Activated CD4-positive, CD25-positive, alpha-beta regulatory T cell (primary cell): Measurements from ENCODE around the gene CARS1.

Experiments
- DNase-seq, 4 experiments: peaks; one replicate each; lab custom pipeline; 2025; lab: John Stamatoyannopoulos, UW

CARS1 gene

GRCh38 chr11:3008746-3009336 lies 48.4 kb downstream of the CARS1 start:
- no peak for DNase-seq

GRCh38 chr11:3007404-3008010 lies 49.7 kb downstream of the CARS1 start:
- no peak for DNase-seq

- no peak for DNase-seq
Measured at GRCh38 chr11:3006505-3007260, 50.5 kb downstream of the CARS1 start.

GRCh38 chr11:3004481-3004880 lies 52.7 kb downstream of the CARS1 start:
- DNase-seq: no peak

- no peak for DNase-seq
Measured at GRCh38 chr11:3003396-3004231, 53.6 kb downstream of the CARS1 start.

- no peak for DNase-seq
Measured at GRCh38 chr11:3002871-3003270, 54.4 kb downstream of the CARS1 start.

GRCh38 chr11:3002351-3002861 lies 54.8 kb downstream of the CARS1 start:
- DNase-seq: no peak

GRCh38 chr11:3001496-3001895 lies 55.7 kb downstream of the CARS1 start:
- no peak for DNase-seq

GRCh38 chr11:3000032-3000961 lies 56.9 kb downstream of the CARS1 start:
- DNase-seq: no peak

- DNase-seq: no peak
Measured at GRCh38 chr11:2999464-2999998, 57.7 kb downstream of the CARS1 start.

GRCh38 chr11:2998073-2998850 lies 59.0 kb downstream of the CARS1 start:
- DNase-seq: no peak

GRCh38 chr11:2997406-2997805 lies 59.8 kb downstream of the CARS1 start:
- no peak for DNase-seq

GRCh38 chr11:2996976-2997375 lies 60.2 kb downstream of the CARS1 start:
- no peak for DNase-seq

- no peak for DNase-seq
Measured at GRCh38 chr11:2995893-2996554, 61.2 kb downstream of the CARS1 start.

- no peak for DNase-seq
Measured at GRCh38 chr11:2995031-2995561, 62.1 kb downstream of the CARS1 start.

- no peak for DNase-seq
Measured at GRCh38 chr11:2994336-2994730, 62.9 kb downstream of the CARS1 start.

GRCh38 chr11:2992997-2993325 lies 64.3 kb downstream of the CARS1 start:
- no peak for DNase-seq

GRCh38 chr11:2992234-2992996 lies 64.8 kb downstream of the CARS1 start, which contains the start of gene NAP1L4:
NAP1L4 (minus strand) TSS chr11:2992329; CDS start chr11:2979220, 13,109 bp downstream.
- peak; percentile 88 to 93 (median 90) for DNase-seq
